Measurements from ENCODE around the gene ACSM6.

ACSM6 gene

DNA sequence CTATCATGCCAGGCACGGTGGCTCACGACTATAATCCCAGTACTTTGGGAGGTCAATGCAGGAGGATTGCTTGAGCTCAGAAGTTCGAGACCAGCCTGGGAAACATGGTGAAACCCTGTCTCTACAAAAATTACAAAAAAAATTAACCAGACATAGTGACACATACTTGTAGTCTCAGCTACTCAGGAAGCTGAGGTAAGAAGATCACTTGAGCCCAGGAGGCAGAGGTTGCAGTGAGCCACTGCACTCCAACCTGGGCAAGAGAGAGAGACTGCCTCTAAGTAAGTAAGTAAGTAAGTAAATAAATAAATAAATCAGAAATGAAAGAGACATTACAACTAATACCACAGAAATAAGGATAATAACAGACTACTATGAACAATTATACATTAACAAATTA is 60.6 kb downstream of the ACSM6 start:
- Histone ChIP-seq H3K9me2 (replicated peaks; ENCODE audit: insufficient read depth, low read length) (no peaks in the 10 kb centered on the region), H3F3A (ENCODE audit: insufficient read depth, low read length) (peaks cover under 1% of the 10 kb centered on the region; the same call in 1 of the 2 replicates), H3K9me3 (replicated peaks; ENCODE audit: insufficient read depth, low read length) (no peaks in the 10 kb centered on the region), H4K20me1 (ENCODE audit: insufficient read depth, low read length) (no peaks in the 10 kb centered on the region), H3K27ac (ENCODE audit: low read length) (no peak overlapping the region), H3K79me2 (ENCODE audit: low read length) (peaks cover 82% of the 10 kb centered on the region), H3K4me1 (ENCODE audit: low read length) (peaks cover 5% of the 10 kb centered on the region), H3K27me3 (replicated peaks; ENCODE audit: insufficient read depth, low read length) (no peaks in the 10 kb centered on the region), H3K36me3 (replicated peaks; ENCODE audit: insufficient read depth, low read length) (0 out of 2 replicates have a peak, but pooled peaks cover 6% of the 10 kb centered on the region), H3K9ac (ENCODE audit: low read length) (no peak overlapping the region), H3K4me2 (ENCODE audit: low read depth, low read length) (no peak overlapping the region), H2AFZ (ENCODE audit: low read length) (no peak overlapping the region), H3K4me3 (ENCODE audit: low read length) (no peak overlapping the region)
- no peak for DNase-seq
- TF ChIP-seq EZH2 (optimal IDR thresholded peaks at IDR 0.05; ENCODE audit: low read depth, low read length) (no peak), EZH2phosphoT487 (IDR thresholded peaks at IDR 0.05; ENCODE audit: low read length) (no peak)
- TF ChIP-seq, protein P1, sequence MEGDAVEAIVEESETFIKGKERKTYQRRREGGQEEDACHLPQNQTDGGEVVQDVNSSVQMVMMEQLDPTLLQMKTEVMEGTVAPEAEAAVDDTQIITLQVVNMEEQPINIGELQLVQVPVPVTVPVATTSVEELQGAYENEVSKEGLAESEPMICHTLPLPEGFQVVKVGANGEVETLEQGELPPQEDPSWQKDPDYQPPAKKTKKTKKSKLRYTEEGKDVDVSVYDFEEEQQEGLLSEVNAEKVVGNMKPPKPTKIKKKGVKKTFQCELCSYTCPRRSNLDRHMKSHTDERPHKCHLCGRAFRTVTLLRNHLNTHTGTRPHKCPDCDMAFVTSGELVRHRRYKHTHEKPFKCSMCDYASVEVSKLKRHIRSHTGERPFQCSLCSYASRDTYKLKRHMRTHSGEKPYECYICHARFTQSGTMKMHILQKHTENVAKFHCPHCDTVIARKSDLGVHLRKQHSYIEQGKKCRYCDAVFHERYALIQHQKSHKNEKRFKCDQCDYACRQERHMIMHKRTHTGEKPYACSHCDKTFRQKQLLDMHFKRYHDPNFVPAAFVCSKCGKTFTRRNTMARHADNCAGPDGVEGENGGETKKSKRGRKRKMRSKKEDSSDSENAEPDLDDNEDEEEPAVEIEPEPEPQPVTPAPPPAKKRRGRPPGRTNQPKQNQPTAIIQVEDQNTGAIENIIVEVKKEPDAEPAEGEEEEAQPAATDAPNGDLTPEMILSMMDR (IDR thresholded peaks at IDR 0.05; ENCODE audit: low read length): no peak

DNA sequence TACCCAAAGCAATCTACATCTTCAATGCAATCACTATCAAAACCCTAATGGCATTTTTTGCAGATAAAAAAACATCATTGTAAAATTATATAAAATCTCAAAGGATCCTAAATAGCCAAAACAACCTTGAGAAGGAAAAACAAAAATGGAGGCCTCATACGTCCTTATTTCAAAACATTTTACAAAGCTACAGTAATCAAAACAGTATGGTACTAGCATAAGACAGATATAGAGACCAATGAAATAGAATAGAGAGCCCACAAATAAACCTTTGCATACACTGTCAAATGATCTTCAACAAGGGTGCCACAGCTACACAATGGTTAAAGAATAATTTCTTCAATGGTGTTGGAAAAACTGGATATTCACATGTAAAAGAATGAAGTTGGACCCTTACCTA is 62.2 kb downstream of the ACSM6 start:
- Histone ChIP-seq H3K36me3 (replicated peaks; ENCODE audit: insufficient read depth, low read length) (0 out of 2 replicates have a peak, but pooled peaks cover 6% of the 10 kb centered on the region), H3K27ac (ENCODE audit: low read length) (no peak overlapping the region), H3K4me2 (ENCODE audit: low read depth, low read length) (no peak overlapping the region), H3K9me3 (replicated peaks; ENCODE audit: insufficient read depth, low read length) (no peaks in the 10 kb centered on the region), H3K4me3 (ENCODE audit: low read length) (no peak overlapping the region), H3K79me2 (ENCODE audit: low read length) (peaks cover 76% of the 10 kb centered on the region), H4K20me1 (ENCODE audit: insufficient read depth, low read length) (no peaks in the 10 kb centered on the region), H3K27me3 (replicated peaks; ENCODE audit: insufficient read depth, low read length) (no peaks in the 10 kb centered on the region), H3F3A (ENCODE audit: insufficient read depth, low read length) (peaks cover 17% of the 10 kb centered on the region), H2AFZ (ENCODE audit: low read length) (no peak overlapping the region), H3K4me1 (ENCODE audit: low read length) (peaks cover 19% of the 10 kb centered on the region), H3K9me2 (replicated peaks; ENCODE audit: insufficient read depth, low read length) (no peaks in the 10 kb centered on the region), H3K9ac (ENCODE audit: low read length) (no peak overlapping the region)
- TF ChIP-seq EZH2 (optimal IDR thresholded peaks at IDR 0.05; ENCODE audit: low read depth, low read length): no peak
- TF ChIP-seq, protein P1 (IDR thresholded peaks at IDR 0.05; ENCODE audit: low read length): no peak
- no peak for TF ChIP-seq EZH2phosphoT487 (IDR thresholded peaks at IDR 0.05; ENCODE audit: low read length)
- DNase-seq: no peak

DNA sequence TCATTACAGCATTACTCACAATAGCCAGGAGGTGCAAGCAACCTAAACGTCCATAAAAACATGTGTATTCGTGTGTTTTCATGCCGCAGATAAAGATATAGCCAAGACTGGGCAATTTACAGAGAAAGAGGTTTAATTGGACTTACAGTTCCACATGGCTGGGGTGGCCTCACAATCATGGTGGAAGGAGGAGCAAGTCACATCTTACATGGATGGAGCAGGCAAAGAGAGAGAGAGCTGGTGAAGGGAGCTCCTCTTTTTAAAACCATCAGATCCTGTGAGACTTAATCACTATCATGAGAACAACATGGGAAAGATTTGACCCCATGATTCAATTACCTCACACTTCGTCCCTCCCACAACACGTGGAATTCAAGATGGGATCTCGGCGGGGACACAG is 63.8 kb downstream of the ACSM6 start:
- no peaks in the 10 kb centered on the region for H3K9me3 ChIP-seq (replicated peaks; ENCODE audit: insufficient read depth, low read length)
- H3K36me3 ChIP-seq (replicated peaks; ENCODE audit: insufficient read depth, low read length): 0 out of 2 replicates have a peak, but pooled peaks cover 6% of the 10 kb centered on the region
- H3K27ac ChIP-seq (ENCODE audit: low read length): no peak overlapping the region
- TF ChIP-seq EZH2 (optimal IDR thresholded peaks at IDR 0.05; ENCODE audit: low read depth, low read length) (no peak), EZH2phosphoT487 (IDR thresholded peaks at IDR 0.05; ENCODE audit: low read length) (no peak)
- TF ChIP-seq, protein P1 (IDR thresholded peaks at IDR 0.05; ENCODE audit: low read length): no peak
- H2AFZ ChIP-seq (ENCODE audit: low read length): no peak overlapping the region
- H3K9ac ChIP-seq (ENCODE audit: low read length): no peak overlapping the region
- H3K79me2 ChIP-seq (ENCODE audit: low read length): peaks cover 60% of the 10 kb centered on the region
- H3K4me1 ChIP-seq (ENCODE audit: low read length): peaks cover 33% of the 10 kb centered on the region
- DNase-seq: no peak
- no peak overlapping the region for H3K4me3 ChIP-seq (ENCODE audit: low read length)
- H4K20me1 ChIP-seq (ENCODE audit: insufficient read depth, low read length): no peaks in the 10 kb centered on the region
- no peak overlapping the region for H3K4me2 ChIP-seq (ENCODE audit: low read depth, low read length)
- H3F3A ChIP-seq (ENCODE audit: insufficient read depth, low read length): peaks cover 21% of the 10 kb centered on the region
- no peaks in the 10 kb centered on the region for H3K27me3 ChIP-seq (replicated peaks; ENCODE audit: insufficient read depth, low read length)
- no peaks in the 10 kb centered on the region for H3K9me2 ChIP-seq (replicated peaks; ENCODE audit: insufficient read depth, low read length)
